Articular chondrocyte of knee joint (primary cell): ENCODE results near the gene MTHFS. TPM values are rescaled to one million over a fixed set of nuclear protein-coding genes. Genes with fewer than 3 reads are reported as not detected.

ENCODE experiments used
- small RNA-seq: library from RNA; depleted of rRNA; stranded (forward); fragments of <200 nt; gene quantifications from one replicate; pipeline ENCODE3, GENCODE V24; 2012
- total RNA-seq: library from RNA; depleted of rRNA; stranded (reverse); fragments of >200 nt; gene quantifications from 2 replicates; pipeline ENCODE4 v1.2.3, GENCODE V29; 2012

Gene MTHFS
- 23.8 and 26.0 TPM in 2 replicates for total RNA-seq

DNA sequence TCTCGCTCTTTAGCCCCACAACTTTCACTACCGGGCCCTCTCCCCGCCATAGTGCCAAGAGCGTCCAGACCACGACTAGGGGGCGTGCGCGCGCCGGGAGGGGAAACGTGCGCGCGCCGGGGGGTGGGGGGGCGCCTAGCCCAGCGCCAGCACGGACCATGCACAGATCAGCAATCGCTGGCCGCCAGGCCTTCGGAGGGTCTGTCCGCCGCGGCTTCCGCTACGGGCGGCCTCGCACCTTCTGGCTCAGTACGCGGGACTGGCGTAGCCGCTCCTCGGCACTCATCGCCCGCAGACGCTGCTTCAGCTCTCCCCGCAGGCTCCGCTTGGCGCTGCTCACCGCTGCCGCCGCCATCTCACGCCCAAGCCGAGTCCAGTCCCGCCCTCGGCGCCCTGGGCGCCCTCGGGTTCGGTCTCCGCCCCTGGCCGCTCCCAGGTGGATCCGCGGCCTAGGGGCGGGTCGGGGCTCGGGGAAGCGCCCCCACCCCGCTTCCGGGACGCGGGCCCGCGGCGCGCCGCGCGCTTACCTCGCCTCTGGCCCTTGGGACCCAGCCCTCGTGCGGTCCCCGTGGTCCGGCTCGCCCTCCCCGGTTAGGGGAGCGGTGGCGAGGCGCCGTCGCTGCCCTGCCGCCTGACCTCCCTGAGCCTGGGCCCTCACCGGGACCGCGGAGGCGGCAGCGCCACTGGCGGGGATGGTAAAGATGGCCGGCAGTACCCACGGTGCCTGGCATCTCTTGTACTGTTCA lies at the start of gene MTHFS:
Gene MTHFS (minus strand): TSS at position 381 of the 746 bp plus-strand sequence. CDS start 26 bp downstream, at position 355.

Small RNAs within 50 kb of the gene (small RNA-seq; reads per million reads assigned to genes)
- not detected for gene RNU6-667P

Other genes starting within 250 kb of the MTHFS start
- 0.43 and 1.7 TPM in 2 replicates for gene BCL2A1, start 74.2 kb upstream of the MTHFS start, total RNA-seq
- gene ZFAND6, start 162.7 kb upstream of the MTHFS start, total RNA-seq, result 105 and 130 TPM in 2 replicates